Measurements from ENCODE around the gene UNC79.

The UNC79 gene

GRCh38 chr14:93733231-93733630 lies 302.5 kb downstream of the UNC79 start:
- no peak for DNase-seq

- DNase-seq: no peak
Observed at GRCh38 chr14:93733631-93734030, 302.9 kb downstream of the UNC79 start.

GRCh38 chr14:93734086-93734822 lies 303.5 kb downstream of the UNC79 start:
- no peak for DNase-seq

GRCh38 chr14:93735206-93735605 lies 304.5 kb downstream of the UNC79 start:
- DNase-seq: no peak

GRCh38 chr14:93736378-93737014 lies 305.8 kb downstream of the UNC79 start:
- DNase-seq: no peak

- DNase-seq: no peak
Observed at GRCh38 chr14:93737634-93738033, 306.9 kb downstream of the UNC79 start.

- no peak for DNase-seq
Observed at GRCh38 chr14:93741556-93742230, 311.0 kb downstream of the UNC79 start.

- no peak for DNase-seq
Observed at GRCh38 chr14:93742761-93743160, 312.0 kb downstream of the UNC79 start.

GRCh38 chr14:93743270-93744060 lies 312.7 kb downstream of the UNC79 start:
- DNase-seq: no peak

- no peak for DNase-seq
Observed at GRCh38 chr14:93744176-93744575, 313.4 kb downstream of the UNC79 start.

GRCh38 chr14:93744876-93745275 lies 314.1 kb downstream of the UNC79 start:
- no peak for DNase-seq

GRCh38 chr14:93745603-93746273 lies 315.0 kb downstream of the UNC79 start:
- no peak for DNase-seq

GRCh38 chr14:93747102-93747501 lies 316.4 kb downstream of the UNC79 start:
- DNase-seq: no peak

- no peak for DNase-seq
Observed at GRCh38 chr14:93747560-93747959, 316.8 kb downstream of the UNC79 start.

GRCh38 chr14:93748208-93749075 lies 317.7 kb downstream of the UNC79 start:
- no peak for DNase-seq

- DNase-seq: no peak
Observed at GRCh38 chr14:93749076-93749420, 318.3 kb downstream of the UNC79 start.

- no peak for DNase-seq
Observed at GRCh38 chr14:93751946-93752655, 321.4 kb downstream of the UNC79 start.

GRCh38 chr14:93752980-93753561 lies 322.3 kb downstream of the UNC79 start:
- no peak for DNase-seq

GRCh38 chr14:93753647-93754046 lies 322.9 kb downstream of the UNC79 start:
- DNase-seq: no peak

GRCh38 chr14:93757206-93757605 lies 326.5 kb downstream of the UNC79 start:
- DNase-seq: no peak

Data from CD4-positive, alpha-beta T cell treated with Interleukin-15 for 1 hour (primary cell).